ENCODE results near the gene CLIC1.

GRCh38 chr6:31785475-31785874 is 49.1 kb upstream of the CLIC1 start:
- TF ChIP-seq MAZ (IDR thresholded peaks at IDR 0.05; ENCODE audit: borderline replicate concordance, low read depth, low read length) (no peak), KDM5A (IDR thresholded peaks at IDR 0.05) (no peak), RARB (CRISPR knock-in tag; IDR thresholded peaks at IDR 0.05) (no peak), CTCF (IDR thresholded peaks at IDR 0.05) (no peak), MAX (IDR thresholded peaks at IDR 0.05) (no peak), ELK1 (IDR thresholded peaks at IDR 0.05; ENCODE audit: low read depth, low read length) (no peak), SMC3 (IDR thresholded peaks at IDR 0.05) (no peak), HMGXB4 (CRISPR knock-in tag; IDR thresholded peaks at IDR 0.05; ENCODE audit: borderline replicate concordance) (no peak), GATA3 (IDR thresholded peaks at IDR 0.05; ENCODE audit: borderline replicate concordance) (no peak), EP300 (IDR thresholded peaks at IDR 0.05) (no peak)
- TF ChIP-seq, protein P1, sequence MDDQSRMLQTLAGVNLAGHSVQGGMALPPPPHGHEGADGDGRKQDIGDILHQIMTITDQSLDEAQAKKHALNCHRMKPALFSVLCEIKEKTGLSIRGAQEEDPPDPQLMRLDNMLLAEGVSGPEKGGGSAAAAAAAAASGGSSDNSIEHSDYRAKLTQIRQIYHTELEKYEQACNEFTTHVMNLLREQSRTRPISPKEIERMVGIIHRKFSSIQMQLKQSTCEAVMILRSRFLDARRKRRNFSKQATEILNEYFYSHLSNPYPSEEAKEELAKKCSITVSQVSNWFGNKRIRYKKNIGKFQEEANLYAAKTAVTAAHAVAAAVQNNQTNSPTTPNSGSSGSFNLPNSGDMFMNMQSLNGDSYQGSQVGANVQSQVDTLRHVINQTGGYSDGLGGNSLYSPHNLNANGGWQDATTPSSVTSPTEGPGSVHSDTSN (IDR thresholded peaks at IDR 0.05), result no peak
- TF ChIP-seq, protein P2, sequence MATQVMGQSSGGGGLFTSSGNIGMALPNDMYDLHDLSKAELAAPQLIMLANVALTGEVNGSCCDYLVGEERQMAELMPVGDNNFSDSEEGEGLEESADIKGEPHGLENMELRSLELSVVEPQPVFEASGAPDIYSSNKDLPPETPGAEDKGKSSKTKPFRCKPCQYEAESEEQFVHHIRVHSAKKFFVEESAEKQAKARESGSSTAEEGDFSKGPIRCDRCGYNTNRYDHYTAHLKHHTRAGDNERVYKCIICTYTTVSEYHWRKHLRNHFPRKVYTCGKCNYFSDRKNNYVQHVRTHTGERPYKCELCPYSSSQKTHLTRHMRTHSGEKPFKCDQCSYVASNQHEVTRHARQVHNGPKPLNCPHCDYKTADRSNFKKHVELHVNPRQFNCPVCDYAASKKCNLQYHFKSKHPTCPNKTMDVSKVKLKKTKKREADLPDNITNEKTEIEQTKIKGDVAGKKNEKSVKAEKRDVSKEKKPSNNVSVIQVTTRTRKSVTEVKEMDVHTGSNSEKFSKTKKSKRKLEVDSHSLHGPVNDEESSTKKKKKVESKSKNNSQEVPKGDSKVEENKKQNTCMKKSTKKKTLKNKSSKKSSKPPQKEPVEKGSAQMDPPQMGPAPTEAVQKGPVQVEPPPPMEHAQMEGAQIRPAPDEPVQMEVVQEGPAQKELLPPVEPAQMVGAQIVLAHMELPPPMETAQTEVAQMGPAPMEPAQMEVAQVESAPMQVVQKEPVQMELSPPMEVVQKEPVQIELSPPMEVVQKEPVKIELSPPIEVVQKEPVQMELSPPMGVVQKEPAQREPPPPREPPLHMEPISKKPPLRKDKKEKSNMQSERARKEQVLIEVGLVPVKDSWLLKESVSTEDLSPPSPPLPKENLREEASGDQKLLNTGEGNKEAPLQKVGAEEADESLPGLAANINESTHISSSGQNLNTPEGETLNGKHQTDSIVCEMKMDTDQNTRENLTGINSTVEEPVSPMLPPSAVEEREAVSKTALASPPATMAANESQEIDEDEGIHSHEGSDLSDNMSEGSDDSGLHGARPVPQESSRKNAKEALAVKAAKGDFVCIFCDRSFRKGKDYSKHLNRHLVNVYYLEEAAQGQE (IDR thresholded peaks at IDR 0.05), result no peak

Measured in A549 (cell line).